HG02840 (cell line): Measurements from ENCODE around the gene PTPA.
"Not testable (repeated sequence)": the region's sequence is repeated elsewhere in the genome, so short reads cannot be mapped to it uniquely, and the experiment has no call there.

Experiments used
- ATAC-seq: cut with Tn5 transposase; IDR thresholded peaks from one replicate; pipeline ENCODE4 v1.9.1; 2021; ENCODE audit warnings: mild to moderate bottlenecking, moderate library complexity, moderate number of reproducible peaks; ENCODE audit not compliant: unreplicated experiment, low FRiP score

Gene PTPA

GRCh38 chr9:129189971-129190370 is 78.8 kb downstream of the PTPA start:
- not testable (repeated sequence) for ATAC-seq

DNA sequence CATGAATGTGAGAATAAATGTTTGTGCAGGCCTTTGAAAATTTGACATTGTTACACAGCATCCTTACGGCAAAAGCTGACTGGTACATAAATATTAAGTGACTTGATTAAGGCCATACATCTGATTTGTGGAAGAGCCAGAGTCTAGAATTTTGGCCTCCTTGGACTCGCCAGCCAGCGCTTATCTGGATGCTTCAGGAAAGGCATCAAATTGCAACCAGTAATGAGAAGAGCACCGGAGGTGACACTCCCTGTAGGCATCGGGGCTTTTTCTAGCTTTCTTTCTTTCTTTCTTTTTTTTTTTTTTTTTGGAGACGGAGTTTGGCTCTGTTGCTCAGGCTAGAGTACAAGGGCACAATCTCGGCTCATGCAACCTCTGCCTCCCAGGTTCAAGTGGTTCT is 80.0 kb downstream of the PTPA start:
- ATAC-seq, result no peak

GRCh38 chr9:129193655-129194054 is 82.4 kb downstream of the PTPA start:
- no peak for ATAC-seq

- no peak for ATAC-seq
Observed at GRCh38 chr9:129194221-129194620, 83.0 kb downstream of the PTPA start.

DNA sequence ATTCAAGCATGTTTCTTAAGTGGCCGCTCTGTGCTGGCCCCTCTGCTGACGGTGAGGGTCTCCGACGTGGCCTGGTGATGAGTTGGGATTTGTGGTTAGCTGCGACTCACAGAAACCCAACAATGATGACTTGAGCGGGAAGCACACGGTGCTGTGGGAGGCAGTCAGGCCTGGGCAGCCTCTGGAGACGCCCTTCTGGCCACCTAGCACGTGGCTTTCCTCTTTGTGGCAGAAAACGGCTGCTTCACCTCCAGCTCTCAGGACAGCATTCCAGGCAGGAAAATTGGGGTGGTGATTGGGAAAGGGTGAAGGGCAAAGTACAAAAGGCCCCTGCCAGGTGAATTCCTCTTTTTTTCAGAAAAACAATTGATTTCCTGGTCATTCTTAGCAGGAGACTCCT is 84.4 kb downstream of the PTPA start:
- ATAC-seq, result no peak

GRCh38 chr9:129197045-129197444 is 85.8 kb downstream of the PTPA start:
- not testable (repeated sequence) for ATAC-seq

DNA sequence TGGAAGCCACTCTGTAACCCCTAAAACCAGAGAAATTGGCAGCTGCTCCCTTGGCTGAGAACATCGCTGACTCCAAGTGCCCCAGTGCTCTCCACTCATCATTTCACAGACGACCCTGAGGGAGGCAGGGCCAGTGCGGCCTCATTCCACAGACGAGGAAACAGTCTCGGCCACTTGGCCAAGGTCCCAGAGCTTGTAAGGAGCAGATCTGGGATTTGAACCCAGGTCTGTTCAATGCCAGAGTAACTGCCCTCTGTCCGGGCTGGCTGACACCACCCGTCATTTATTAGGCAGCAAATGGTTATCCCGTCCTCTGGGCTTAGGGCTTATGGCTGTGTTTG is 86.7 kb downstream of the PTPA start:
- ATAC-seq, result no peak
